HG03442 (cell line): ENCODE data around the gene FSTL3.
"Not testable (repeated sequence)": the region's sequence is repeated elsewhere in the genome, so short reads cannot be mapped to it uniquely, and the experiment has no call there.

ENCODE experiments used
- ATAC-seq: cut with Tn5 transposase; IDR thresholded peaks from one replicate; pipeline ENCODE4 v1.9.1; 2021; ENCODE audit warnings: mild to moderate bottlenecking, moderate library complexity; ENCODE audit not compliant: unreplicated experiment

Gene FSTL3

DNA sequence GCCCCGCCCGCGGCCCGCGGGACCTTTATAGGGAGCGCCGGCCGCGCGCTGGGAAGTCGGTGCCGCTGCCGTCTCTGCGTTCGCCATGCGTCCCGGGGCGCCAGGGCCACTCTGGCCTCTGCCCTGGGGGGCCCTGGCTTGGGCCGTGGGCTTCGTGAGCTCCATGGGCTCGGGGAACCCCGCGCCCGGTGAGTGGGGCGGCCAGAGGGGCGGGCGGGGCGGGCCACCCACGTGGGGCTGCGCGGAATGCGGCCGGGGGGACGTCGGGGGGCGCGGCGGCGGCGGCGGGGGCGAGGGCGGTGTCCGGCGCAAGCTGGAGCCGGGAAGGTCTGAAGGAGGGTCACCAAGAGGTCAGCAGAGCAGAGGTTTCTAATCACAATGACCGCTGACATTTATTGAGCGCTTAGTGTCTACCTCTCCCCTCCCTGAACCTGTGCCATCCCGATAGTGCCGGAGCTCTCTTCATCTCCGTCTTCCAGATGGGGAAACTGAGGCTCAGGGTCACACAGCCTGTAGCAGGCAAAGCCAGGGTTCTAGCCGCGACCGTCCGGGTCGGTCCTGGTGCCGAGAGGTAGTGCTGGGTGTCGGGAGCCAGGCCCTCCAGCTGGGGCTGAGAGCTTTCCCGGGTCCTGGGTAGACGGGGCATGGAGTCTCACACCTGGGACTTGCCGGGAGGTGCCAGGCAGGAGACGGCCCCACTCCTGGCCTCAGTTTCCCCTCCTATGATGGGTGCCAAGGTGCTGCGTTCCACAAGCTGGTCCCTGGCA lies at the start of gene FSTL3:
Gene FSTL3, plus strand, starts transcription at position 54 of the 767 bp plus-strand sequence. Its CDS starts 32 bp downstream, at position 86.
- ATAC-seq = no peak

DNA sequence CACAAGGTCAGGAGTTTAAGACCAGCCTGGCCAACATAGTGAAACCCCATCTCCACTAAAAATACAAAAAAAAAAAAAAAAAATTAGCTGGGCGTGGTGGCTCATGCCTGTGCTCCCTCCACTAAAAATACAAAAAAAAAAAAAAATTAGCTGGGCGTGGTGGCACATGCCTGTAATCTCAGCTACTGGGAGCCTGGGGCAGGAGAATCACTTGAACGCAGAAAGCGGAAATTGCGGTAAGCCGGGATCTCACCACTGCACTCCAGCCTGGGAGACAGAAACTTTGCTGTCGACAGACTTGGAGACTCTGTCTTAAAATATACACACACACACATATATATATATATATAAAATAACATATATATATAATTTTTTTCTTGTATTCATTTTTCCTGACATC lies 49.6 kb upstream of the FSTL3 start:
- not testable (repeated sequence) for ATAC-seq

DNA sequence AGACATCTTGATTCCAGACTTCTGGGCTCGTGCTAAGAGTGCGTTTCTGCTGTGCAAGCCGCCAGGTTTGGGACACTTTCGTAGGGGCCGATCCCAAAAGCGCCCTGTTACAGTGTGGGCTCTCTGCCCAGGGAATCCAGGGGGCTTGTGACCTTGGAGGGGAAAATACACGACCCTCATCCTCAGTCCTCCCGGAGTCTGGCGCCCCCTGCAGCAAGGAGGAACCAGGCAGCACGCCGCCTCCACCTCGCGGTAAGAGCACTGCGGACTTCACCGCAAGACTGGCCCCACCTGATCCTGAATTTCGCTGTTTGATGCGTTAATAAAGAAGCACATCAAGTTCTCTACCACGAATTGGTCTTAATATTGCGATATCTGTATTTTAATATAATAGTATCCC lies 48.0 kb upstream of the FSTL3 start:
- ATAC-seq = no peak

DNA sequence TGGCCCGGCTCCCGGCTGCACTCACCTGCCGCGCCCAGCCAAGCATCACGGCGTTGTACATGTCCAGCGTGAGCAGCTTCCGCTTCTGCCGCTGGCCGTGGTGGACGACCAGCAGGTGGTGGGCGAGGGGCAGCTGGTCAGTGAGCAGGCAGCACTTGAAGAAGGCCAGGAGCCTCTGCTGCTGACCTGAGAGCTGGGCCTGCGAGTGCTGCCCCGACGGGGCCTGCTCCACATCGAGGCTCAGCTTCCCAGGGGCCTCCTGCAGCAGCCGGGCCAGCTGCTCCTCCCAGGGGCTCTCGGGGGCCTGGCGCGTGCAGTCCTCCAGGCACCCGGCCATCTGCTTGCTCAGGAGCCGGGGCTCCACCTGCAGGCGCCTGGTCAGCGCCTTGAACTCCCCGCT lies 46.7 kb upstream of the FSTL3 start:
- not testable (repeated sequence) for ATAC-seq

DNA sequence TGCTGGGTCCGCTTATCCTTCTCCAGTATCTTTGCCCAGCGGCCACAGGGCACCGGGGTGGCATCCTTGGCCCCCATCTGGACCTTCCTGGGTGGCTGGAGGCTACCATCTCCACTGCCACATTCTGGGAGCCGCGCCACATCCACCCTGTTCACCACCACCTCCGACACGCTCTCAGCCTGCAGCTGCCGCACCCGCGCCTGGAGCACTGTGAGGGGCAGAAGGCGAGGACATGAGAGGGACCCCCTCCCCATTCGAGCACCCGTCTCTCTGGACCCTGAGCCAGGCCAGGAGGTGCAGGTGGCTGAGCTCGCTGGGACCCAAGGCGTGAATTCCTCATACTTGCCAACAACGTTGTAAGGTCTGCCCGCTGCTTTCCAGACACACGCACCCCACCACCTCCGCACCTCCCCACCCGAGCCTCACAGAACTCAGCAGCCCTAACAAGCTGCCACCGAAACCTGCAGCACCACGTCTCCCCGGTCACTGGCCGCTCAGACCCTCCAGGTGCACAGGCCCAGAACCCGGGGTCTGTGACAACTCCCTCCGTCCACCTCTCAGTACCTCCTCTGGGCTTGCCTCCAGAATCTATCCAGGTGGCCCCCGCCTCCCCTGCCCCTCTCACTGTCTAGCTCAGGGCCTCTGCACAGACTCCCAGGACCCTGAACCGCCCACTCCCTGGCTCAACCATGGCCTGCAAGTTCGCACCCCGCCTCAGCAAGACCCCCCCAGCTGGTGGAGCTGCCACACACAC lies 46.1 kb upstream of the FSTL3 start:
- no peak for ATAC-seq

DNA sequence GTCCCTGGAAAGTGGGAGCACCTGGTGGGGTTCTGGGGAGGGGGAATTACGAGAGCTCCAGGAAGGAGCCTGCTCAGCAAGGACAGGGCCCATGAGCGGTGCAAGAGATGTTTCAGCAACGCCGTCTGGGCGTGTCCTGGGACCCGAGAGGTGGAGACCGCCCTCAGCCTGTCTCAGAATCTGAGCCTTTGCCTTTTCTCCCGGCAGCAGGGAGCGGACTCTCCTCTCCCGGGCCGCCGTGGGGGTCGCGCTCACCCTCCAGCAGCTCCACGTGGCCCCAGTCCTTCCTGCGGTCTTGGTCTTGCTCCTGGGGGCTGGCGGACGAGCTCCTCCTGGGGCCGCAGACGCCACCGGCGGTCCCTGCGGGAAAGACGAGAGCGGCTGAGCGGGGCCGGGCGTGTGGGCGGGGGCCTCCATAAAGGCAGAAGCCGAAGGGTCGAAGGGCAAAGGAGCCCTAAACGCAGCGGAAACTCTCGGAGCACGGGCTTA lies 43.6 kb upstream of the FSTL3 start:
- peak; percentile 16 for ATAC-seq

DNA sequence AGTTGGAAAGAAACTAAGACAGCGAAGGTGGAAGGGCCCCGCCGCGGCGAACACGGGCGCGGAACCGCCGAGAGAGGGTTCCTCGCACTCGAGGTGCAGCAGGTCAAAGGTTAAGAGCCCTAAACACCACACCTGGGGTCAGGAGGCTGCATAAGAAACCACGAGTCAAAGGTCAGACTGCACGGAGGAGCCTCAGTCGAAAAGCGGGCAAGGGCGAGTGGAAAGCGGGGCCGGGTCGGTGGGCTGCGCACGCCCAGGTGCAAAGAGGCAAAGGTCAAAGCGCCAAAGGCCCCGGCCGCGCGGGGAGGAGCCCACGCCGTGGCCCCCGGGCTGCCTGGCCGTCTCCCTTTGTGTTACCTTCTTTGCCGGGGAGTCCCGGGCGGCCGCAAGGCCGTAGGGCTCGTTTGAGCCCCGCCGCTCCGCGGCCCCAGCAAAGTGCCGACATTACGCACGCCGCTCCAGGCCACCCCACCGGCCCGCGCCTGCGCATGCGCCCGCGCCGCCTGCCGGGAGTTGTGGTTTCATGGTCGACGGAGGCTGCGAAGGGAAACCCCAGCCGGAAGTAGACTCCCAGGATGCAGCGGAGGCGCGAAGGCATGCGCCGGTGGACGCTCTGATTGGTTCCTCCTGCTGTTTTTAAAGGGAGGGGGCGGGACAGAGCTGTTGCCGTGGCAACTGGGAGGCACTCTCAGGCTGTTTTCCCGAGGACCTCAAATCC lies 43.0 kb upstream of the FSTL3 start, which contains the start of gene POLRMT:
Gene POLRMT, minus strand, starts transcription at position 470 of the 718 bp plus-strand sequence. Its CDS starts 25 bp downstream, at position 445.
- peak; percentile 80 for ATAC-seq

DNA sequence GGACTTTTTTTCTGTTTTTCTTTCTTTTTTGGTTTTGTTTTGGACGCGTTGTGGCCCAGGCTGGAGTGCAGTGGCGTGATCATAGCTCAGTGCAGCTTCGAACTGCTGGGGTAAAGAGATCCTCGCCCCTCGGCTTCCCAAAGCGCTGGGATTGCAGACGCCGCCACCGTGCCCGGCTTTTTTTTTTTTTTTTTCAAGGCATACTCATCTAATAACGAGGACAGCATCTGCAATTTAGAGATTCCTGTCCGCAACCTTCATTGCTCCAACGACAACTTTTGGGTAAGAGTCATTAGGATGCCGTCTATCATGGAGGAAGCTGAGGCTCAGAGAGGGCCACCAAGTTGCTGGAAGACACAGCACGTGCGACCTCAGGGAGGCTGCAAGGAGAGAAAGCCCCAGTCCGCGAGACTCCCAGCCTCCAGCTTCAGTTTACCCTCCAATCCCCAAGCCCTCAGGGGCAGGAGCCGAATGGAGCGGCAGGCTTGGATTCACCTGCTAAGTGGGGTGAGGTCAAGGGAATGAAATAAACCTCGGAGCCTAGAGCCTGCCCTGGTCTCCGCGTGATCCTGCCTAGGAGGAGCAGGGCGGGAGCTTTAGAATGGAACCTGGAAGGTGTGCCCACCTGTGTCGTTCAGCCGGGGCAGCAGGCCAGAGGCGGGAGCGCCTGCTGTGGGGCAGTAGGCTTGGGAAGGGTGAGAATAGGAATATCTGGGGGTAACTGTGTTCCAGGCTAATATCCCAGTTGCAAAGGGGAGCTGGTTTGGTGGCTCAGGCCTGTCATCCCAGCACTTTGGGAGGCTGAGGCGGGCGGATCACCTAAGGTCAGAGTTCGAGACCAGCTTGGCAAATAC lies 42.2 kb upstream of the FSTL3 start:
- ATAC-seq = no peak

DNA sequence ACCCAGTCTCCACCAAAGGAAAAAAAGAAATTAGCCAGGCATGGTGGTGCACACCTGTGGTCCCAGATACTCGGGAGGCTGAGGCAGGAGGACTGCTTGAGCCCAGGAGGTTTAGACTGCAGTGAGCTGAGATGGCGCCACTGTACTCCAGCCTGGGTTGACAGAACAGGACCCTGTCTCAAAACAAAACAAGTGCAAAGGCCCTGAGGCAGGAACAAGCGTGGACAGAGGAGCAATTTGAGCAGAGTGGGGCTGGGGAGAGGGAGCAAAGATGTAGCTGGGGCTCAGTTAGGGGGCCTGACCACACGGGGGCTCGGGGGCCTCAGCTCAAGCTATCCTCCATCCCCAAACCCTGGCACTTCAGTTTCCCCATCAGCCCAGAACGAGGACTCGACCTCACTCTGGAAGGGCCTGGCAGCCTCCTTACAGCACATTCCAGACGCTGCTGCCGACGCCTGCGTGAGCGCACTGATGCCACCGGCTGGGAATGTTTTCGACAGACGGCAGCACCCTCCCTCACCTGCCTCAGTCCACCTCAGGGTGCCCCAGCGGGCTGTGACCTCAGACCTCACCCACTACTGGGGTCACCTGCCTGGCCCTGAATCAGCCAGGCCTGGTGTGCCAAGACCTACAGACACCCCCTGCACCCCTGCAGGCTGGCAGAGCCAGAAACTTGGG lies 41.1 kb upstream of the FSTL3 start:
- ATAC-seq = no peak

DNA sequence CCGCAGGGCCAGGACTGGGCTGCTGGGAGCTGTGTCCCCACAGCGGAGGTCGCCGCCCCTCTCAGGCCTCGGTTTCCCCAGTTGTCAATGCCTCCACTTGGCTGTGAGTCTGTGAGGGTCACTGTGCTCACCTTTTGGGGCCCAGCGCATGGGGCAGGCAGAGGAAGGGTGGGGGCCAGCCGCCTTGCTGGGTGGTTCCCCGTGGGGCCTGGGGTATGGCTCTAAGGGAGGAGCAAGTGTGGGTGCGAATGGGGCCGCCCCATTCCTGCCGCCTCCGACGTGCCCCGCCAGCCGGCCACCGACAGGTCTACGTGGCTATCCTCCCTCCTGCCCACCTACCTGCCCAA lies 37.3 kb upstream of the FSTL3 start:
- no peak for ATAC-seq

DNA sequence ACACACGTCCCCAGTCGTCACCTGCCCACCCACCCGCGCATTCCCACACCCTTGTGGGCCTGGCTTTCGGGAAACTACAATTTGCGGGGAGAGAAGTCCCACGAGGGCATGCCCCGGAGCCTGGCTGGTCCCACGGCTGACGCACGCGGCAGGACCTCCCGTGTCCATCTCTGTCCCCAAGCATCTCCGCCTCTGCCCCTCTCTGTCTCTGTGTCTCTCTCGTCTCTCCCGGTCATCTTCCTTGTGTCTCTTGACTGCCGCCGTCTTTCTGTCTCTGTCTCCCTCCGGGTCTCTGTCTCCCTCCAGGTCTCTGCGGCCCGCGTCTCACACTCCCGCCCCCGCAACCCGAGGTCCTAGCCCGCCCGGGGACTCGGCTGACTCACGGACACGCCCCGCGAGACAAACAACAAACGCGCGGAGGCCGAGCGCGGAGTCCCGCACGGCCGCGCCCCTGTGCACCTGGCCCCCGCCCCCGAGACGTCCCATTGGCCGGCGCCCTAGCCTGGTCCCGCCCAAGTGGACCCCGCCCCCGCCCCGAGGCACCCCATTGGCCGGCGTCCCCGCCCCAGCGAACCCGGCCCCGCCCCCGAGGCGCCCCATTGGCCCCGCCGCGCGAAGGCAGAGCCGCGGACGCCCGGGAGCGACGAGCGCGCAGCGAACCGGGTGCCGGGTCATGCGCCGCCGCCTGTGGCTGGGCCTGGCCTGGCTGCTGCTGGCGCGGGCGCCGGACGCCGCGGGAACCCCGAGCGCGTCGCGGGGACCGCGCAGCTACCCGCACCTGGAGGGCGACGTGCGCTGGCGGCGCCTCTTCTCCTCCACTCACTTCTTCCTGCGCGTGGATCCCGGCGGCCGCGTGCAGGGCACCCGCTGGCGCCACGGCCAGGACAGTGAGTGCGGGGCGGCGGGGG lies 36.7 kb upstream of the FSTL3 start, which contains the start of gene FGF22:
Gene FGF22, plus strand, starts transcription at position 627 of the 908 bp plus-strand sequence. Its CDS starts 47 bp downstream, at position 674.
- peak; percentile 51 for ATAC-seq

DNA sequence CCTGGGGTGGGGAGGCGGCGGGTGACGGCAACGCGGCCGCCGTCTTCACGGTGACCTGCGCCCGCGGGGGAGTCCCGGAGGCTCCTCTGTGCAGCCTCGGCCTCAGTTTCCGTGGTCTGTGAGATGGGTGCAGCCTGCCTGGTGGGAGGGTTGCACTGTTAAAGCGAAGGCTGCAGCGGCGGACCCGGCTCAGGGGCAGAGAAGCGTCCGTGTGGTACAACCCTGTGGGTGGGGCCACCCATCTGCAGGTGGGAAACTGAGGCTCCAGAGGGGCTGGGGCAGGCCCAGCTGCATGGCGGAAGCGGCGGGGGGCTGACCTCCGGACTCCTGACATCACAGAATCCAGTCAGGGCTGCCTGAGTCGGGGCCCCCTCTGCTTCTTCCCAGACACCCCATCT lies 36.0 kb upstream of the FSTL3 start:
- peak; percentile 3 for ATAC-seq

DNA sequence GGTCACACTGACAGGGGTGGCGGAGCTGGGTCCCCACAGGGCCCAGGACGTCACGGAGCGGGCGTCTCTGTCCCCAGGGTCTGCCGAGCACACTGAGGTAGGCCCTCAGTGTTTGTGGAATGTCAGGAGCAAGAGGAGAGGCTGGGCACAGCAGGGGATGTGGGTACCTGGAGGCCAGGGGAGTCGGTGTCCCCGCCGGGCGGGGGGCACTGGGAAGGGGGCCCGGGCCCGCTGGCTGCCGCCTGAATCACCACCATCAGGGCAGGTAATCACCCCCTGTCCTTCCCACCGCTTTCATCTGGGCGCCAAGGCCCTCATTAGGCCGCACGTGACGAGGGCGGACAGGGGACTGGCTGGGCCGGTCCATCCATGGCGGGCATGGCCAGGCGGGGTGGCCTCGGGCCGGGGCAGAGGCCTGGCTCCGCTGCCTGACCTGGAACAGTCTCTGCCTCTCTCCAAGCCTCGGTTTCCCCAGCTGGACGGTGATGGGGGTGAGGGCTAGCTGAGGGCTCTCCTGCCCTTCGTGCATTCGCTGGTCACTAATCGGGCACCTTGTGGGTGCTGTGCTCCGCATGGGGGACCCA lies 35.5 kb upstream of the FSTL3 start:
- ATAC-seq = no peak

DNA sequence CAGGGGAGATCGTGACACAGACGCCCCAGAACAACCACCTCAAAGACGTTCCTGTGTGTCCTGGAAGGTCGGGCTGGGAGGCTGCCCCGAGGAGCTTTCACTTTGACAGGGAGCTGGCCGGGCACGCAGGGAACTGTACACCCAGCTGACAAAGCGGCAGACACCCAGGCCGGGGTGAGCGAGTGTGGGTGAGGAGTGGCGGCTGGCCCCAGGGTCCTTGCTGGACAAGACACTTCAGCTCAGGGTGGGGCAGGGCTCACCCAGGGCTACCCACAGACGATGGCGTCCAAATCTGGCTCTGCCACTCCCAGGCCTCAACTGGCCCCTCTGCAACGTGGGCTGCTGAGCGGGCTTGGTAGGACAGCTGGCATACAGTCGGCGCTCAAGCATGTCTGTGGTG lies 34.5 kb upstream of the FSTL3 start:
- ATAC-seq = no peak

DNA sequence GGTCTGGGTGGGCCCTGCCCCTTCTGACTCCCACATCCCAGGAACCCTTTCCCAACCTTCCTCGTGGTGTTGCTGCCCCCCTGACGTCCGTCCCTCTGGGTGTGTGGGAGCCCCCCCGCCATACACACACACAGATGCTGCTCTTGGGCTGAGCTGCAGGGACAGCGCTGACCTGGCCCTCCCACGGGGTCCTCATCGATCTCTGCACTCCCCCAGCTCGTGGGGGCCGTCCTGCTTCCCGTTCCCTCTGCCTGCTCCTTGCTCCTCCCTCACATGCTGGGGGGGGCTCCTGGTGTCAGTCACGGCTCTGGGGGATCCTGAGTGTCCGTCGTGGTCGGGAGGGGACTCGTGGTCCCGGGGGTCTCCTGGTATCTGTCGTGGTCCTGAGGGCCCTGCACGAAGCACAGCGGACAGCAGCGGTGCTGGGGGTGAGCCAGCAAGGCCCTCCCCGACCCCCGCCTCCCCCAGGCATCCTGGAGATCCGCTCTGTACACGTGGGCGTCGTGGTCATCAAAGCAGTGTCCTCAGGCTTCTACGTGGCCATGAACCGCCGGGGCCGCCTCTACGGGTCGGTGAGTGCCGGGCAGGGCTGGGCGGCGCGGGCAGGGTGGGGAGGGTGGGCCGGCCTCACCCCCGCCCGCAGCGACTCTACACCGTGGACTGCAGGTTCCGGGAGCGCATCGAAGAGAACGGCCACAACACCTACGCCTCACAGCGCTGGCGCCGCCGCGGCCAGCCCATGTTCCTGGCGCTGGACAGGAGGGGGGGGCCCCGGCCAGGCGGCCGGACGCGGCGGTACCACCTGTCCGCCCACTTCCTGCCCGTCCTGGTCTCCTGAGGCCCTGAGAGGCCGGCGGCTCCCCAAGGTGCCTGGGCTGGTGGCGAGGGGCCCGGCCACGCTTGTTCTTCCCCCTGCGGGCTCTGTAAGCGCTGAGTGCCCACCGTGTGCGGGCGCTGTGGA lies 33.1 kb upstream of the FSTL3 start:
- no peak for ATAC-seq

DNA sequence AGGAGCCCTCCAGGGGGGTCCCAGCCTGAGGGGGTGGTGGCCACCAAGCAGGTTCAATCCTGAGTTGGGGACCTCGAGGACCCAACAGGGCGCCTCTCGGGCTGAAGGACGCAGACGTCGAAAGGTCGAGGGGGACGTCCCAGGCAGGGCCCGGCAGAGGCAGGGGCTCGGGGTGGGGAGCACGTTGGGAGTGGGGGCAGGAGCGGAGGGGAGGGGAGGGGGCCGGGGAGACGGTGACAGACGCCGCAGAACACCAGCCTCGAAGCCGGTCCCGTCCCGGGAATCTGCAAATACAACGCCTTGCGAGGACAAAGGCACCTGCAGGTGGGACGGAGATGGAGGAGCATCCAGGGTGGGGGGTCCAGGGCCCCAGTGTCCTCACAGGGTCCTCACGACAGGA lies 32.5 kb upstream of the FSTL3 start:
- no peak for ATAC-seq

DNA sequence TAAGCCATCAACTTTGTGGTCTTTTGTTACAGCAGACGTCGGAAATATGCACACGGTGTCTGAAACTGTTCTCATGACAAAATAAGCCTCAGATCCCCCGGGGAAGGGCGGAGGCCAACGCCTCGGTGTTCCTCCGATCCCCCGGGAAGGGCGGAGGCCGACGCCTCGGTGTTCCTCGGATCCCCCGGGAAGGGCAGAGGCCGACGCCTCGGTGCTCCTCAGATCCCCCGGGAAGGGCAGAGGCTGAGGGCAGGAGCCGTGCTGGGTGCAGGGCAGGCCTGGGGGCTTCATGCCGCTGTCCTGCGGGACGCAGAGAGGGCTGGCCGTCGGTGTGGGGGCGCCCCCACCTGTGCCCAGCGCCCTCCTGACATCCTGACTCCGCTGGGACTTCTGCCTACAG lies 31.8 kb upstream of the FSTL3 start:
- no peak for ATAC-seq
